Measurements from ENCODE around the gene MGA. TPM values are rescaled to one million over a fixed set of nuclear protein-coding genes. Genes with fewer than 3 reads are reported as not detected.

Gene MGA
- polyA plus RNA-seq, 1 donor (not counting 4 experiments of a cell fraction or from before 2014, with no cell fraction given), result 6.3 TPM

- TF ChIP-seq EZH2 (IDR thresholded peaks at IDR 0.05; ENCODE audit: low read length) (no peak), CTCF (optimal IDR thresholded peaks at IDR 0.05 in 1 of 3, IDR thresholded peaks at IDR 0.05 in 1 of 3, conservative IDR thresholded peaks at IDR 0.05 in 1 of 3; ENCODE audit: extremely low read depth in 1 of 3, insufficient read depth in 2 of 3, low read length in 3 of 3) (no peak)
Observed at GRCh38 chr15:41648097-41648496, 12.1 kb upstream of the MGA start.

GRCh38 chr15:41648770-41649169 is 11.4 kb upstream of the MGA start:
- Histone ChIP-seq H3K9me3 (ENCODE audit: control insufficient read depth, low read depth, low read length) (no peaks in the 10 kb centered on the region), H3K79me2 (ENCODE audit: control insufficient read depth, insufficient read depth, low read length) (no peaks in the 10 kb centered on the region), H3K9me1 (ENCODE audit: control insufficient read depth, extremely low read depth, insufficient read depth, low read length) (no peaks in the 10 kb centered on the region), H2AFZ (ENCODE audit: control insufficient read depth, low read length) (no peak overlapping the region), H3K27ac (ENCODE audit: control insufficient read depth, insufficient read depth, low read length) (no peak overlapping the region), H3K36me3 (ENCODE audit: control insufficient read depth in 2 of 2, extremely low read depth in 1 of 2, insufficient read depth in 2 of 2, low read length in 2 of 2) (no peaks in the 10 kb centered on the region), H3K9ac (ENCODE audit: control insufficient read depth, extremely low read depth, insufficient read depth, low read length) (no peak overlapping the region), H4K20me1 (ENCODE audit: control insufficient read depth, extremely low read depth, insufficient read depth, low read length) (no peaks in the 10 kb centered on the region), H3K4me3 (ENCODE audit: control insufficient read depth in 2 of 3, extremely low read depth in 1 of 3, insufficient read depth in 2 of 3, low read depth in 1 of 3, low read length in 3 of 3) (no peak overlapping the region), H3K4me1 (ENCODE audit: control insufficient read depth, extremely low read depth, insufficient read depth, low read length) (peaks cover 3% of the 10 kb centered on the region), H3K4me2 (ENCODE audit: control insufficient read depth, extremely low read depth, insufficient read depth, low read depth, low read length) (no peak overlapping the region), H3K27me3 (ENCODE audit: control insufficient read depth, extremely low read depth, insufficient read depth, low read length) (no peaks in the 10 kb centered on the region)
- no peak for DNase-seq (ENCODE audit: low read depth, low spot score)
- no peak for TF ChIP-seq EZH2 (IDR thresholded peaks at IDR 0.05; ENCODE audit: low read length)
- TF ChIP-seq CTCF (optimal IDR thresholded peaks at IDR 0.05 in 1 of 3, IDR thresholded peaks at IDR 0.05 in 1 of 3, conservative IDR thresholded peaks at IDR 0.05 in 1 of 3; ENCODE audit: extremely low read depth in 1 of 3, insufficient read depth in 2 of 3, low read length in 3 of 3), result no peak
- no peak for FAIRE-seq
- dilution Hi-C loops (cut with MboI; ENCODE audit: extremely low pct_ligation_motif_present, low sequenced_read_pairs), result no loop called here

More at GRCh38 chr15:41648097-41648496, 12.1 kb upstream of the MGA start:
- Histone ChIP-seq H3K36me3 (ENCODE audit: control insufficient read depth in 2 of 2, extremely low read depth in 1 of 2, insufficient read depth in 2 of 2, low read length in 2 of 2) (no peaks in the 10 kb centered on the region), H3K27ac (ENCODE audit: control insufficient read depth, insufficient read depth, low read length) (no peak overlapping the region), H3K9ac (ENCODE audit: control insufficient read depth, extremely low read depth, insufficient read depth, low read length) (no peak overlapping the region), H3K4me1 (ENCODE audit: control insufficient read depth, extremely low read depth, insufficient read depth, low read length) (peaks cover 6% of the 10 kb centered on the region), H3K4me2 (ENCODE audit: control insufficient read depth, extremely low read depth, insufficient read depth, low read depth, low read length) (no peak overlapping the region), H3K79me2 (ENCODE audit: control insufficient read depth, insufficient read depth, low read length) (no peaks in the 10 kb centered on the region), H3K27me3 (ENCODE audit: control insufficient read depth, extremely low read depth, insufficient read depth, low read length) (no peaks in the 10 kb centered on the region), H4K20me1 (ENCODE audit: control insufficient read depth, extremely low read depth, insufficient read depth, low read length) (no peaks in the 10 kb centered on the region), H3K4me3 (ENCODE audit: control insufficient read depth in 2 of 3, extremely low read depth in 1 of 3, insufficient read depth in 2 of 3, low read depth in 1 of 3, low read length in 3 of 3) (no peak overlapping the region), H2AFZ (ENCODE audit: control insufficient read depth, low read length) (no peak overlapping the region), H3K9me1 (ENCODE audit: control insufficient read depth, extremely low read depth, insufficient read depth, low read length) (no peaks in the 10 kb centered on the region), H3K9me3 (ENCODE audit: control insufficient read depth, low read depth, low read length) (no peaks in the 10 kb centered on the region)
- DNase-seq (ENCODE audit: low read depth, low spot score) (no peak), FAIRE-seq (no peak)
- dilution Hi-C loops (cut with MboI; ENCODE audit: extremely low pct_ligation_motif_present, low sequenced_read_pairs), result no loop called here

Measured in keratinocyte (primary cell).